ENCODE results near the gene GPC6. TPM values are rescaled to one million over a fixed set of nuclear protein-coding genes. Genes with fewer than 3 reads are reported as not detected.

GPC6 gene
- total and polyA plus RNA-seq, 4 donors: 5.9 to 29.1 (median 18.2) TPM

DNA sequence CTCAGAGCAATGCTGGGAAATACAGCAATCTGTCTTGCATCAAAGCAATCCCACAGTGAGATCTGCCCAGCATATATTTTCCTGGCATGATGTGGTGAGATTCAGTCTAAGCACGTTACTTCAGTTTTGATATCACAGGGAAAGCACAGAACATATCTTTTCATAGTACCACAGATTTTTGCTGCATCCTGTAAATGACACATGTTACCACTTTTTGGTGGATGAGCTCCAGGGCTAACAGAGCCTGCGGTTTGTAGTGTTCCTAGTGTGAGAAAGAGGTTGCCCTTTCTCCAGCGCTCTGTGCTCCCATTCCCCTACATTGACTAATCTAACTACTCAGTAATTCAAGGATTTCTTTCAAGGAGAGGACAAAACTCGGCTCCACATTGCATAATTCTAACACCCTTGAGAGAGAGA, 409.0 kb downstream of the GPC6 start:
- Histone ChIP-seq H3K36me3 (ENCODE audit: control insufficient read depth in 4 of 4, insufficient read depth in 3 of 4, low read depth in 1 of 4, low read length in 3 of 4) (no peaks in the 10 kb centered on the region), H3K9ac (ENCODE audit: low read depth in 1 of 2, low read length in 2 of 2) (no peak overlapping the region), H3K4me1 (ENCODE audit: control insufficient read depth in 4 of 4, insufficient read depth in 4 of 4, low read length in 3 of 4) (no peaks in the 10 kb centered on the region), H3K9me3 (ENCODE audit: control insufficient read depth in 4 of 4, low read length in 3 of 4) (no peaks in the 10 kb centered on the region), H3K27me3 (ENCODE audit: control insufficient read depth in 4 of 4, insufficient read depth in 4 of 4, low read length in 3 of 4) (no peaks in the 10 kb centered on the region), H3K4me3 (ENCODE audit: low read depth in 1 of 3, low read length in 3 of 3) (no peak overlapping the region), H3K27ac (ENCODE audit: low read depth in 1 of 2, low read length in 2 of 2) (no peak overlapping the region)
- DNase-seq (ENCODE audit: low spot score): no peak
- no peak for TF ChIP-seq JUND (IDR thresholded peaks at IDR 0.05)
- TF ChIP-seq RXRA (IDR thresholded peaks at IDR 0.05): no peak
- TF ChIP-seq, protein P1, sequence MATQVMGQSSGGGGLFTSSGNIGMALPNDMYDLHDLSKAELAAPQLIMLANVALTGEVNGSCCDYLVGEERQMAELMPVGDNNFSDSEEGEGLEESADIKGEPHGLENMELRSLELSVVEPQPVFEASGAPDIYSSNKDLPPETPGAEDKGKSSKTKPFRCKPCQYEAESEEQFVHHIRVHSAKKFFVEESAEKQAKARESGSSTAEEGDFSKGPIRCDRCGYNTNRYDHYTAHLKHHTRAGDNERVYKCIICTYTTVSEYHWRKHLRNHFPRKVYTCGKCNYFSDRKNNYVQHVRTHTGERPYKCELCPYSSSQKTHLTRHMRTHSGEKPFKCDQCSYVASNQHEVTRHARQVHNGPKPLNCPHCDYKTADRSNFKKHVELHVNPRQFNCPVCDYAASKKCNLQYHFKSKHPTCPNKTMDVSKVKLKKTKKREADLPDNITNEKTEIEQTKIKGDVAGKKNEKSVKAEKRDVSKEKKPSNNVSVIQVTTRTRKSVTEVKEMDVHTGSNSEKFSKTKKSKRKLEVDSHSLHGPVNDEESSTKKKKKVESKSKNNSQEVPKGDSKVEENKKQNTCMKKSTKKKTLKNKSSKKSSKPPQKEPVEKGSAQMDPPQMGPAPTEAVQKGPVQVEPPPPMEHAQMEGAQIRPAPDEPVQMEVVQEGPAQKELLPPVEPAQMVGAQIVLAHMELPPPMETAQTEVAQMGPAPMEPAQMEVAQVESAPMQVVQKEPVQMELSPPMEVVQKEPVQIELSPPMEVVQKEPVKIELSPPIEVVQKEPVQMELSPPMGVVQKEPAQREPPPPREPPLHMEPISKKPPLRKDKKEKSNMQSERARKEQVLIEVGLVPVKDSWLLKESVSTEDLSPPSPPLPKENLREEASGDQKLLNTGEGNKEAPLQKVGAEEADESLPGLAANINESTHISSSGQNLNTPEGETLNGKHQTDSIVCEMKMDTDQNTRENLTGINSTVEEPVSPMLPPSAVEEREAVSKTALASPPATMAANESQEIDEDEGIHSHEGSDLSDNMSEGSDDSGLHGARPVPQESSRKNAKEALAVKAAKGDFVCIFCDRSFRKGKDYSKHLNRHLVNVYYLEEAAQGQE (IDR thresholded peaks at IDR 0.05): no peak
- TF ChIP-seq, protein P2, sequence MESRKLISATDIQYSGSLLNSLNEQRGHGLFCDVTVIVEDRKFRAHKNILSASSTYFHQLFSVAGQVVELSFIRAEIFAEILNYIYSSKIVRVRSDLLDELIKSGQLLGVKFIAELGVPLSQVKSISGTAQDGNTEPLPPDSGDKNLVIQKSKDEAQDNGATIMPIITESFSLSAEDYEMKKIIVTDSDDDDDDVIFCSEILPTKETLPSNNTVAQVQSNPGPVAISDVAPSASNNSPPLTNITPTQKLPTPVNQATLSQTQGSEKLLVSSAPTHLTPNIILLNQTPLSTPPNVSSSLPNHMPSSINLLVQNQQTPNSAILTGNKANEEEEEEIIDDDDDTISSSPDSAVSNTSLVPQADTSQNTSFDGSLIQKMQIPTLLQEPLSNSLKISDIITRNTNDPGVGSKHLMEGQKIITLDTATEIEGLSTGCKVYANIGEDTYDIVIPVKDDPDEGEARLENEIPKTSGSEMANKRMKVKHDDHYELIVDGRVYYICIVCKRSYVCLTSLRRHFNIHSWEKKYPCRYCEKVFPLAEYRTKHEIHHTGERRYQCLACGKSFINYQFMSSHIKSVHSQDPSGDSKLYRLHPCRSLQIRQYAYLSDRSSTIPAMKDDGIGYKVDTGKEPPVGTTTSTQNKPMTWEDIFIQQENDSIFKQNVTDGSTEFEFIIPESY (IDR thresholded peaks at IDR 0.05): no peak
- no peak for TF ChIP-seq EGR1 (IDR thresholded peaks at IDR 0.05; ENCODE audit: low read depth in 2 of 2)
- TF ChIP-seq ATF3 (IDR thresholded peaks at IDR 0.05): no peak
- no peak for TF ChIP-seq CTCF (IDR thresholded peaks at IDR 0.05; ENCODE audit: low read depth, low read length, missing input control)
- no peak for TF ChIP-seq HNF4A (conservative IDR thresholded peaks at IDR 0.05)
- no peak for TF ChIP-seq NR2F2 (IDR thresholded peaks at IDR 0.05)
- TF ChIP-seq FOXA2 (IDR thresholded peaks at IDR 0.05): no peak
- TF ChIP-seq TAF1 (conservative IDR thresholded peaks at IDR 0.05): no peak
- TF ChIP-seq, protein P3, sequence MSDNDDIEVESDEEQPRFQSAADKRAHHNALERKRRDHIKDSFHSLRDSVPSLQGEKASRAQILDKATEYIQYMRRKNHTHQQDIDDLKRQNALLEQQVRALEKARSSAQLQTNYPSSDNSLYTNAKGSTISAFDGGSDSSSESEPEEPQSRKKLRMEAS (IDR thresholded peaks at IDR 0.05): no peak
- WGBS: 78% methylated on average over 4 of the region's 4 CpGs

DNA sequence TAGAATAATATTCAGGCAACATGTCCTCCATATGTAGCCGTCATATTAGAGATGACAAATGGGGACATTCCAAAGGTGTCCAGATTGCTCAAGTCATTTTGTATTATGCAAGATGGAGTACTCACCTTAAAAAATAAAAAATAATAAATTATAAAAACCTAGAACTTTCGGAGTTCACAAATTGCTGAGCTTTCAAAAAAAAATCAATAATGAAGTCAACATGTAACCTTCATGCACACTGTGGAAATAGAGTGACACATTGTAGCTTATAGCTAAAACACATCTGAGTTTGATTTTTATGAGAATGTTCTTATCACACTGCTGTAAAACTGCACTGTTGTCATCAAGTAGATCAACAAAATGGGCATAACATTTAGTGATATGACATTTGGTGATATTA, 411.2 kb downstream of the GPC6 start:
- H3K36me3 ChIP-seq (ENCODE audit: control insufficient read depth in 4 of 4, insufficient read depth in 3 of 4, low read depth in 1 of 4, low read length in 3 of 4): no peaks in the 10 kb centered on the region
- H3K27ac ChIP-seq (ENCODE audit: low read depth in 1 of 2, low read length in 2 of 2): no peak overlapping the region
- H3K9ac ChIP-seq (ENCODE audit: low read depth in 1 of 2, low read length in 2 of 2): no peak overlapping the region
- H3K4me3 ChIP-seq (ENCODE audit: low read depth in 1 of 3, low read length in 3 of 3): no peak overlapping the region
- no peak for DNase-seq (ENCODE audit: low spot score)
- TF ChIP-seq, protein P2 (IDR thresholded peaks at IDR 0.05): no peak
- no peak for TF ChIP-seq SP1 (IDR thresholded peaks at IDR 0.05)
- 70% methylated on average over 2 of the region's 2 CpGs for WGBS
- H3K4me1 ChIP-seq (ENCODE audit: control insufficient read depth in 4 of 4, insufficient read depth in 4 of 4, low read length in 3 of 4): no peaks in the 10 kb centered on the region
- no peaks in the 10 kb centered on the region for H3K9me3 ChIP-seq (ENCODE audit: control insufficient read depth in 4 of 4, low read length in 3 of 4)
- no peaks in the 10 kb centered on the region for H3K27me3 ChIP-seq (ENCODE audit: control insufficient read depth in 4 of 4, insufficient read depth in 4 of 4, low read length in 3 of 4)

All from liver (tissue), 9 donors.